Endothelial cell of umbilical vein (primary cell): Measurements from ENCODE around the gene ATP1B3.

Experiments
- CTCF ChIP-seq, 2 donors: IDR thresholded peaks; 1 replicate in 1 of 2; 2 replicates in 1 of 2; pipeline ENCODE4 v1.5.1; 2011; ENCODE audit warnings: low read length in 2 of 2, mild to moderate bottlenecking in 2 of 2, moderate library complexity in 2 of 2, control low read depth in 1 of 2, inconsistent platforms in 1 of 2, low read depth in 1 of 2; ENCODE audit not compliant: insufficient read depth in 1 of 2; ENCODE audit errors: extremely low read depth in 1 of 2
- EZH2 ChIP-seq: IDR thresholded peaks from 2 replicates; pipeline ENCODE4 v1.6.1; 2012; ENCODE audit warnings: borderline replicate concordance, low read depth, mild to moderate bottlenecking, moderate library complexity, low read length, inconsistent platforms; ENCODE audit not compliant: severe bottlenecking
- FOS ChIP-seq: IDR thresholded peaks from 2 replicates; pipeline ENCODE4 v1.6.1; 2011; ENCODE audit warnings: mild to moderate bottlenecking, low read length, moderate library complexity, borderline replicate concordance; ENCODE audit not compliant: insufficient read depth
- JUN ChIP-seq: IDR thresholded peaks from 2 replicates; pipeline ENCODE4 v1.6.1; 2011; ENCODE audit warnings: borderline replicate concordance, low read depth; ENCODE audit not compliant: insufficient read length, insufficient read depth
- MYC ChIP-seq: IDR thresholded peaks from one replicate; pipeline ENCODE4 v1.6.1; 2011; ENCODE audit warnings: mild to moderate bottlenecking, low read depth, low read length
- POLR2A ChIP-seq: IDR thresholded peaks from 2 replicates; pipeline ENCODE4 v1.6.1; 2012; ENCODE audit warnings: low read depth, mild to moderate bottlenecking, control low read depth, low read length
- POLR2AphosphoS5 ChIP-seq: IDR thresholded peaks from 2 replicates; pipeline ENCODE4 v1.6.1; 2012; ENCODE audit warnings: low read depth, mild to moderate bottlenecking, control low read depth, low read length, moderate library complexity; ENCODE audit not compliant: insufficient read depth

- TF ChIP-seq CTCF (IDR thresholded peaks at IDR 0.05; ENCODE audit: extremely low read depth in 1 of 2, insufficient read depth in 1 of 2, low read depth in 1 of 2, low read length in 2 of 2) (no peak), POLR2A (no peak), EZH2 (no peak), POLR2AphosphoS5 (no peak), JUN (no peak), FOS (no peak), MYC (no peak)
Measured at GRCh38 chr3:141929341-141929995, 53.0 kb downstream of the ATP1B3 start.
